HepG2 (cell line): Measurements from ENCODE around the gene BTBD19. TPM values are rescaled to one million over a fixed set of nuclear protein-coding genes. Genes with fewer than 3 reads are reported as not detected.

Experiments used
- ATM ChIP-seq: fragments of 450-650 bp; IDR thresholded peaks from 2 replicates; pipeline ENCODE4 v1.7.1; 2017; ENCODE audit warnings: mild to moderate bottlenecking, borderline replicate concordance
- CBX2 ChIP-seq, 2 experiments: fragments of 200-600 bp in 1 of 2; sonication (generic); formaldehyde crosslinking in 1 of 2; IDR thresholded peaks; 2 replicates each; pipeline versions ENCODE4 v1.7.0 to v1.8.1; 2018 to 2022; ENCODE audit warnings: low read depth in 2 of 2, low read length in 1 of 2, mild to moderate bottlenecking in 1 of 2, missing genetic modification reagents in 1 of 2
- CBX5 ChIP-seq: sonication (generic); formaldehyde crosslinking; IDR thresholded peaks from 2 replicates; pipeline ENCODE4 v1.4.0; 2020; ENCODE audit warnings: missing genetic modification reagents, borderline replicate concordance
- CHCHD3 ChIP-seq: sonication (generic); formaldehyde crosslinking; IDR thresholded peaks from 2 replicates; pipeline ENCODE4 v1.8.0; 2022; ENCODE audit warnings: mild to moderate bottlenecking, missing genetic modification reagents, moderate library complexity
- ELF4 ChIP-seq: sonication (generic); formaldehyde crosslinking; IDR thresholded peaks from 2 replicates; pipeline ENCODE4 v1.5.0; 2020; ENCODE audit warnings: missing genetic modification reagents, mild to moderate bottlenecking, moderate library complexity, borderline replicate concordance
- ERF ChIP-seq: IDR thresholded peaks from 2 replicates; pipeline ENCODE4 v1.6.1; 2018; ENCODE audit warnings: missing biosample characterization, missing genetic modification reagents
- ETV5 ChIP-seq: IDR thresholded peaks from 2 replicates; pipeline ENCODE4 v1.6.1; 2018; ENCODE audit warnings: missing biosample characterization, missing genetic modification reagents, inconsistent platforms, borderline replicate concordance
- GLMP ChIP-seq: sonication (generic); formaldehyde crosslinking; IDR thresholded peaks from 2 replicates; pipeline ENCODE4 v1.9.0; 2021; ENCODE audit warnings: missing genetic modification reagents, mild to moderate bottlenecking, borderline replicate concordance
- GTF3A ChIP-seq: sonication (generic); formaldehyde crosslinking; conservative IDR thresholded peaks from 2 replicates; pipeline ENCODE4 v1.4.0; 2020; ENCODE audit warnings: mild to moderate bottlenecking, missing genetic modification reagents
- MED8 ChIP-seq: sonication (generic); formaldehyde crosslinking; IDR thresholded peaks from 2 replicates; pipeline ENCODE4 v1.8.1; 2023; ENCODE audit warnings: mild to moderate bottlenecking, missing genetic modification reagents; ENCODE audit not compliant: insufficient replicate concordance
- NAIF1 ChIP-seq: sonication (generic); formaldehyde crosslinking; IDR thresholded peaks from 2 replicates; pipeline ENCODE4 v1.5.0; 2020; ENCODE audit warnings: mild to moderate bottlenecking, missing genetic modification reagents, borderline replicate concordance
- NCOA1 ChIP-seq: sonication (generic); formaldehyde crosslinking; IDR thresholded peaks from 2 replicates; pipeline ENCODE4 v1.9.0; 2021; ENCODE audit warnings: missing genetic modification reagents
- NFYB ChIP-seq: sonication (generic); formaldehyde crosslinking; IDR thresholded peaks from 2 replicates; pipeline ENCODE4 v1.4.0; 2020; ENCODE audit warnings: missing genetic modification reagents
- PTBP1 ChIP-seq: fragments of 200-400 bp; formaldehyde crosslinking; IDR thresholded peaks from 2 replicates; pipeline ENCODE4 v1.6.1; 2018; ENCODE audit warnings: low read length, low read depth; ENCODE audit not compliant: poor library complexity, severe bottlenecking
- TEAD2 ChIP-seq: sonication (generic); formaldehyde crosslinking; IDR thresholded peaks from 2 replicates; pipeline ENCODE4 v1.9.0; 2021; ENCODE audit warnings: missing genetic modification reagents
- ZNF335 ChIP-seq: sonication (generic); formaldehyde crosslinking; IDR thresholded peaks from 2 replicates; pipeline ENCODE4 v1.4.0; 2020; ENCODE audit warnings: missing genetic modification reagents
- ZNF337 ChIP-seq: sonication (generic); formaldehyde crosslinking; IDR thresholded peaks from 2 replicates; pipeline ENCODE4 v1.5.1; 2020; ENCODE audit warnings: missing genetic modification reagents, low read depth, mild to moderate bottlenecking, borderline replicate concordance
- ZNF34 ChIP-seq: sonication (generic); formaldehyde crosslinking; IDR thresholded peaks from 2 replicates; pipeline ENCODE4 v1.4.0; 2020; ENCODE audit warnings: mild to moderate bottlenecking, missing genetic modification reagents, borderline replicate concordance
- ZNF383 ChIP-seq: sonication (generic); formaldehyde crosslinking; IDR thresholded peaks from 2 replicates; pipeline ENCODE4 v1.4.0; 2020; ENCODE audit warnings: missing genetic modification reagents, mild to moderate bottlenecking, borderline replicate concordance
- ZNF549 ChIP-seq: sonication (generic); formaldehyde crosslinking; IDR thresholded peaks from 2 replicates; pipeline ENCODE4 v1.5.0; 2020; ENCODE audit warnings: missing genetic modification reagents
- ZNF550 ChIP-seq: sonication (generic); formaldehyde crosslinking; IDR thresholded peaks from 2 replicates; pipeline ENCODE4 v1.4.0; 2020; ENCODE audit warnings: mild to moderate bottlenecking, missing genetic modification reagents, borderline replicate concordance
- ZNF788 ChIP-seq: sonication (generic); formaldehyde crosslinking; IDR thresholded peaks from 2 replicates; pipeline ENCODE4 v1.5.0; 2020; ENCODE audit warnings: mild to moderate bottlenecking, missing genetic modification reagents, borderline replicate concordance
- polyA plus RNA-seq, 8 experiments: library from polyadenylated mRNA; depleted of rRNA in 3 of 8; stranded (reverse) in 7 of 8; unstranded in 1 of 8; fragments of >200 nt; fragmentation: Illumina TruSeq in 4 of 8; extraction: Trizol in 4 of 8; gene quantifications; 2 replicates each; pipeline versions ENCODE4 v1.2.1 to v1.2.3, GENCODE V29; 2011 to 2016; ENCODE audit warnings: low read depth in 4 of 8, missing spikeins in 1 of 8, mixed read lengths in 1 of 8; ENCODE audit not compliant: insufficient read depth in 1 of 8
- total RNA-seq, 5 experiments: library from RNA; depleted of rRNA; stranded (reverse); fragments of >200 nt; fragmentation: Illumina TruSeq; extraction: Trizol; gene quantifications; 2 replicates each; pipeline ENCODE4 v1.2.3, GENCODE V29; 2016; ENCODE audit warnings: low read depth in 1 of 5
- TF ChIP-seq, protein P1 (sequence below): IDR thresholded peaks from 2 replicates; pipeline ENCODE4 v1.6.1; 2016; ENCODE audit warnings: low read depth, control low read depth
- TF ChIP-seq, protein P2 (sequence below): sonication (generic); formaldehyde crosslinking; IDR thresholded peaks from 2 replicates; pipeline ENCODE4 v1.8.1; 2022; ENCODE audit warnings: low read depth, mild to moderate bottlenecking, missing genetic modification reagents

Gene BTBD19
- total and polyA plus RNA-seq, 2 of the 13 experiments (the other 11 are each of a cell fraction or from before 2014, with no cell fraction given), result 2.7 to 6.7 TPM

- no peak for TF ChIP-seq ZNF383 (CRISPR knock-in tag)
- no peak for TF ChIP-seq NFYB (CRISPR knock-in tag)
- TF ChIP-seq ATM, result no peak
- no peak for TF ChIP-seq ZNF337 (CRISPR knock-in tag)
- no peak for TF ChIP-seq CHCHD3 (CRISPR knock-in tag)
- TF ChIP-seq ZNF788 (CRISPR knock-in tag), result peak; percentile 45; the same call in 1 of the 2 replicates
- no peak for TF ChIP-seq TEAD2 (CRISPR knock-in tag)
- no peak for TF ChIP-seq GTF3A (CRISPR knock-in tag)
- TF ChIP-seq ZNF335 (CRISPR knock-in tag), result peak; percentile 83; the same call in 1 of the 2 replicates
- TF ChIP-seq MED8 (CRISPR knock-in tag), result no peak
- peak; percentile 75; the same call in 1 of the 2 replicates for TF ChIP-seq NCOA1
- no peak for TF ChIP-seq ELF4 (CRISPR knock-in tag)
- TF ChIP-seq, protein P1, sequence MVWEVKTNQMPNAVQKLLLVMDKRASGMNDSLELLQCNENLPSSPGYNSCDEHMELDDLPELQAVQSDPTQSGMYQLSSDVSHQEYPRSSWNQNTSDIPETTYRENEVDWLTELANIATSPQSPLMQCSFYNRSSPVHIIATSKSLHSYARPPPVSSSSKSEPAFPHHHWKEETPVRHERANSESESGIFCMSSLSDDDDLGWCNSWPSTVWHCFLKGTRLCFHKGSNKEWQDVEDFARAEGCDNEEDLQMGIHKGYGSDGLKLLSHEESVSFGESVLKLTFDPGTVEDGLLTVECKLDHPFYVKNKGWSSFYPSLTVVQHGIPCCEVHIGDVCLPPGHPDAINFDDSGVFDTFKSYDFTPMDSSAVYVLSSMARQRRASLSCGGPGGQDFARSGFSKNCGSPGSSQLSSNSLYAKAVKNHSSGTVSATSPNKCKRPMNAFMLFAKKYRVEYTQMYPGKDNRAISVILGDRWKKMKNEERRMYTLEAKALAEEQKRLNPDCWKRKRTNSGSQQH (CRISPR knock-in tag), result peak; percentile 89
- no peak for TF ChIP-seq CBX2 (IDR thresholded peaks at IDR 0.05; ENCODE audit: low read depth, low read length)
- TF ChIP-seq CBX2 (CRISPR knock-in tag; IDR thresholded peaks at IDR 0.05; ENCODE audit: low read depth), result no peak
- peak; percentile 68; the same call in 1 of the 2 replicates for TF ChIP-seq ERF (CRISPR knock-in tag)
- peak; percentile 93 for TF ChIP-seq ETV5 (CRISPR knock-in tag)
- no peak for TF ChIP-seq CBX5 (CRISPR knock-in tag)
- TF ChIP-seq ZNF549 (CRISPR knock-in tag), result no peak
- peak; percentile 77; the same call in 1 of the 2 replicates for TF ChIP-seq NAIF1 (CRISPR knock-in tag)
- peak; percentile 94; the same call in 1 of the 2 replicates for TF ChIP-seq ZNF550 (CRISPR knock-in tag)
- TF ChIP-seq ZNF34 (CRISPR knock-in tag), result no peak; the same call in 1 of the 2 replicates
- TF ChIP-seq GLMP (CRISPR knock-in tag), result no peak
- TF ChIP-seq, protein P2, sequence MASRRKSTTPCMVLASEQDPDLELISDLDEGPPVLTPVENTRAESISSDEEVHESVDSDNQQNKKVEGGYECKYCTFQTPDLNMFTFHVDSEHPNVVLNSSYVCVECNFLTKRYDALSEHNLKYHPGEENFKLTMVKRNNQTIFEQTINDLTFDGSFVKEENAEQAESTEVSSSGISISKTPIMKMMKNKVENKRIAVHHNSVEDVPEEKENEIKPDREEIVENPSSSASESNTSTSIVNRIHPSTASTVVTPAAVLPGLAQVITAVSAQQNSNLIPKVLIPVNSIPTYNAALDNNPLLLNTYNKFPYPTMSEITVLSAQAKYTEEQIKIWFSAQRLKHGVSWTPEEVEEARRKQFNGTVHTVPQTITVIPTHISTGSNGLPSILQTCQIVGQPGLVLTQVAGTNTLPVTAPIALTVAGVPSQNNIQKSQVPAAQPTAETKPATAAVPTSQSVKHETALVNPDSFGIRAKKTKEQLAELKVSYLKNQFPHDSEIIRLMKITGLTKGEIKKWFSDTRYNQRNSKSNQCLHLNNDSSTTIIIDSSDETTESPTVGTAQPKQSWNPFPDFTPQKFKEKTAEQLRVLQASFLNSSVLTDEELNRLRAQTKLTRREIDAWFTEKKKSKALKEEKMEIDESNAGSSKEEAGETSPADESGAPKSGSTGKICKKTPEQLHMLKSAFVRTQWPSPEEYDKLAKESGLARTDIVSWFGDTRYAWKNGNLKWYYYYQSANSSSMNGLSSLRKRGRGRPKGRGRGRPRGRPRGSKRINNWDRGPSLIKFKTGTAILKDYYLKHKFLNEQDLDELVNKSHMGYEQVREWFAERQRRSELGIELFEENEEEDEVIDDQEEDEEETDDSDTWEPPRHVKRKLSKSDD (CRISPR knock-in tag), result peak; percentile 61
- no peak for TF ChIP-seq PTBP1
These were observed 810 bp upstream of the BTBD19 start (continued) for GRCh38 chr1:44807364-44808062.
